Measurements from ENCODE around the gene NDUFAF8.
A peak's percentile ranks its signal among the peaks of the same experiment; 100 is the strongest.

Gene NDUFAF8

DNA sequence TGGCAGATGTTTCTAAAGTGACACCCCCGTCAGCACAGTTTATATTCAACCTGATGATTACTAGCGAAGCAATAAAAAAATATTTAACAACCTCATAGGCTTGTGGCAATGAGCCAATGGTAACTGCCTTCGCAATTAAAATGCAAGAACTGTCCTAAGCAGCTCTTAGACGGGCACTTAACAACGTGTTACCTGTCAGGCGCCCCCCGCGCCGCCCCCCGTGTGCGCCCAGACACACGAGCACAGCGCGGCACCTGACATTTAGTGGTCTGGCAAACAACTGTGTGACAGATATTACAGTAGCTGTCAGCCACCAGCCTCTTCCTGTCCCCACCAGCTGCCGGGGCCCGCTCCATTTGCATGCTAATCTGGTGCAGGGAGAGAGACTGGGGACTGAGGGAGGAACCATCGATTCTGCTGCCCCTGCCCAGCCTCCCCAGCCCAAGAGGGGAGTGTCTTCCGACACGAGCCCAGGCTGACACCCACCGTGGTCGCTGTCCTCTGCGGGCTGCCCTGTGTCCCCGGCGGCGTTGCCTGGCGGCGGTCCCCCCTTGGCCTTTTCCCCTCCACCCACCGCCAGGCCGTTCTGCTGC is 12.7 kb downstream of the NDUFAF8 start:
- no peak for FAIRE-seq
- no peak for DNase-seq (ENCODE audit: low spot score)

DNA sequence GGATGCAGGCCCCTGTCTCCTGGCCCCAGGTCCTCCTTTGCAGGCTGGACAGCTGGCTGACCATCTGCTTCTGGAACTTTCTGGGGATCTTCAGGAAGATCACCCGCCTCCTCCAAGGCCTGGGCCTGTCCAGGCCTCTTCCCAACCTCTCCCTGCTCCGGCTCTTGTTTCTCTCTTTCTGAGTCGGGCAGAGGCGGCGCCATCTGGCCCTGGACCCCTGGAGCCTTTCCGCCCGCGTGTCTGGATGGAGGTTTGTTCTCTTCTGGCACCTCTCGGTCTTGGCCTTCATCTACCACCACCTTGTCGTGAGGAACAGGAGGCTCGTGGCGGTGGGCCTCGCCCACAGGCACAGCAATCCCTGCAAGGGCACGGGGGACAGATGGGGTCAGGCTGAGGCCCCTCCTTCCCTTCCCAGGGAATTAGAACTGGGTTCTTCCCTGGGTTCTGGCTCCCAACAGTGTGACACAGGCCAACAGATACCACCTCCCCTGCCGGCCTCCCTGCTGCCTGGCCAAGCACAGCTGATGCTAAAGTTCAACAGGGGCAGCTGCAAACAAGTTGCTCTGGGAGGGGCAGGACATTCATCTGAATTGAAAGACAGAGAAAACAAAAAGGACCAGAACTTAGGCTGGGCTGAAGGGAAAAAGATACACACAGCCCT is 13.3 kb downstream of the NDUFAF8 start:
- DNase-seq (ENCODE audit: low spot score) (no peak), FAIRE-seq (no peak)

DNA sequence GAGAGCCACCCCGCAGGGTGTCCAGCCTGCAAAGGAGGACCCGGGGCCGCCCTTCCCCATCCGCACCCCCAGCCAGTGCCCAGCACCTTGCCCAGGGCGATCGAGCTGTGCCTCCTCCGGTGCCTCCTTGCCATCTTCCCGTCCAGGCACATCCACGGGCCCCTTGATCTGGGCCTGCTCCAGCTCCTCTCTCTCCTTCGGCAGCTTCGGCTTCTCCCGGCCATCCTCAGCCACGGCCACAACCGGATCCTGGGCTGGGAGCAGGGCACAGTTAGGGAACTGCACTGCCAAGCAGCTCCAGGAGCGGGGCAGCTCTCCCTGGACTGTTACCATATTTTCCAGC is 13.8 kb downstream of the NDUFAF8 start:
- FAIRE-seq = no peak
- DNase-seq (ENCODE audit: low spot score) = no peak

DNA sequence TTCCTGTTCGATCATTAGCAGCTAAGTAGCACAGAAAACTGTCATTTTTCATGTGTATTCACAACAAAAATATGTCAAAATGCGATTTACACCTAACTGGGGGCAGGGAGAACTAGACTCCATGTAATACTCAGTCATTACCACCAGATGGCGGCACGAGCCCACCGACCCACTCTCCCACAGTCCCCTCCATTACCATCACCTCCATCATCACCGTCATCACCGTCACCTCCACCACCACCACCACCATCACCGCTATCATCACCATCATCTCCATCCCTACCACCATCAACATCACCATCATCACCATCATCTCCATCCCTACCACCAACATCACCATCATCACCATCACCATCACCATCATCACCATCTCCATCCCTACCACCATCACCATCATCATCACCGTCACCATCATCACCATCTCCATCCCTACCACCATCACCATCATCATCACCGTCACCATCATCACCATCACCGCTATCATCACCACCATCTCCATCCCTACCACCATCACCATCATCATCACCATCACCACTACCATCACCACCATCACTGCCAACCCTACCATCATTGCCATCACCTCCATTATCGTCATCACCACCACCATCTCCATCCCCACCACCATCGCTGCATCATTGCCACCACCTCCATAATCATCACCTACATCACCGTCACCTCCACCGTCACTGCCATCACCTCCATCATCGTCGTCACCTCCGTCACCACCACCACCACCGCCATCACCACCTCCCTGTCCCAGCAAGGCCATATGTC is 14.4 kb downstream of the NDUFAF8 start:
- FAIRE-seq = no peak

DNA sequence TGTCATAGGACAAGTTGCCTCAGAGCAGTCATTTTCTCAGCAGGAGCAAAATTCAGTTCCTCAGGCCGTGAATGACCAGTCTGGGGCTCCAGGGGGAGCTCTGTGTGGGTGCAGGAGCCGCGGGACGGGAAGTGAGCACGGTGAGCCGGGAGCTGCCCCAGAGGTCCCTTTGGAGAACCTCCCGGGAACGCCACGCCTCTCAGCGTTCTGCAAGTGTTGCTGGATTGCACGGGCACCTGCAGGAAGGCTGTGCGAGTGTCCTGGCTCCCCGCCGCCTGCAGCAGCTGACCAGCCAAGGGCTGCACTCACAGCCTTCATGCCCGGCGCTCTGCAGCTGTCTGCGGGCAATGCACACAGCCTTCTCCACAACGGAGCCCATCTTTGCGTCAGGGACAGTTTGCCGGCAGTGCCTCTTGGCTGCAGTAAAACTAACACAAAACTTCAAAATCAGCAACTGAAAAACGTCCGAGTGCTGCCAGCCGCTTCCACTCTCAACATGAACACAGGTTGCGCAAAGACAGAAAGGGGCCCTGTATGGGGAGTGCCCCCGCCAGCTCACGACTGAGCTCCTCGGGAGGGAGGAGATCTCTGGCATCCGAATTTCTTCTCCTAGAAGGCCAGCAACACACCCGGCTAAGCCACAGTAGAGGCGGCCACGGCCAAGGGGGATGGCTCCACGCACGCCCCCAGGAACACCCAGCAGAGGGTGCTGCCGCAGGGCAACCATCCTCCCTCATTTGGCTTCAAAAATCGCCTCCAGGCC is 16.0 kb downstream of the NDUFAF8 start:
- DNase-seq (ENCODE audit: low spot score) = no peak
- no peak for FAIRE-seq

More for the DNA sequence above, 14.4 kb downstream of the NDUFAF8 start:
- DNase-seq (ENCODE audit: low spot score) = peak; percentile 10

DNA sequence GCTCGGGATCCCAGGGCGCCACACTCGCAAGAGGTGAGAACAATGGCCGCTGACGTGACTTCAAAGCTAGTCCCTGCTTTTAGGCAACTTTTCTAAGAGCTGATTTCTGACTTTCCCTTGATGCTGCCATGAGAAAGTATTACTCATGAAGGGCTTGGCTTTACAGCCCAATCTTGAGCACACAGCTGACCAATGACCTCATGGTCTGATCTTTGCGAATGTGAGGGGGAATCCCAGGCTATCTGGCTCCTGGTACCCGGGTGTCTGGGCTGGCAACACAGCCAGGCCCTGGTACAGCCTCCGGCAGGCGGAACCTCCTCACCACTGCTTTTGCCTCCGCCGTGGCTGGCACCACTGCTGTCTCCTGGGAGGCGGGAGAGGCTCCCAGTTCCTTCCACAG is 17.5 kb downstream of the NDUFAF8 start:
- FAIRE-seq = peak; percentile 78
- DNase-seq (ENCODE audit: low spot score) = peak; percentile 76

DNA sequence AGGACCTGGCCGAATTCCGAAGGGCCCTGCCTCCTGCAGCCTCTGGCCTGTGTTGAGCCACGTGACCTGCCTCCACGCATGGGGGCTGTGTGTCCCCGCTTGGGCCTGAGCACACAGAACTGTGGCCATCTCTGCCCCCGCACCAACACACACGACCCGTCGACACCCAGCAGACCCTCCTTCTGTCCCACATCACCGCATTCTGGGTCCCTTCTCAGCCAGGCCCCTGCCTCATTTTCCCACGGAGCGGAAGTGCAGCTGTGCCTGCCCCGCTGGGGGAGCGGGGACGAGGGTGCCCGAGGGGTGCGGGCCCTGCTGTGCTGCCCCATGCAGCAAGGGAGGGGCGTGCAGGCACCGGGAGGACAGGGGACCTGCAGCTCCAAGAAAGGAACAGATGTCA is 18.4 kb downstream of the NDUFAF8 start:
- DNase-seq (ENCODE audit: low spot score) (no peak), FAIRE-seq (no peak)

DNA sequence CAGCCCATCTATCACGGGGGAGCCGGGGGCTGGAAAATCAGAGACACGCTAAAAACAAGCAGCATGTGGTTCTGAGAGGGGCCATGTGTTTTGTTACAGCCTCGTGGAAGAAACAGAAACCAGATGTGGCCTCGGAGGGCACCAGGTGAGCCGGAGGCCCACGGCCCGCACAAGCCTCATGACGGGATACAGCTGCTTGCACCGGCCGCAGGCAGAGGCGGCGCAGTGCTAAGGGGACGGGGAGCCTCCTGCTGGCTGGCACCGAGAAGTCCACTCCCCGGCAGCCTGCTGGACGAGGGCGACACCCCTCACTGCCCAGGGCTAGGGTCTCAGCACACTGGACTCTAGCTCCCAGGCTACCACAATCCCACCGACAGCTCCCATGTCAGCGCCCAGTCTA is 19.2 kb downstream of the NDUFAF8 start:
- FAIRE-seq (no peak), DNase-seq (ENCODE audit: low spot score) (no peak)

DNA sequence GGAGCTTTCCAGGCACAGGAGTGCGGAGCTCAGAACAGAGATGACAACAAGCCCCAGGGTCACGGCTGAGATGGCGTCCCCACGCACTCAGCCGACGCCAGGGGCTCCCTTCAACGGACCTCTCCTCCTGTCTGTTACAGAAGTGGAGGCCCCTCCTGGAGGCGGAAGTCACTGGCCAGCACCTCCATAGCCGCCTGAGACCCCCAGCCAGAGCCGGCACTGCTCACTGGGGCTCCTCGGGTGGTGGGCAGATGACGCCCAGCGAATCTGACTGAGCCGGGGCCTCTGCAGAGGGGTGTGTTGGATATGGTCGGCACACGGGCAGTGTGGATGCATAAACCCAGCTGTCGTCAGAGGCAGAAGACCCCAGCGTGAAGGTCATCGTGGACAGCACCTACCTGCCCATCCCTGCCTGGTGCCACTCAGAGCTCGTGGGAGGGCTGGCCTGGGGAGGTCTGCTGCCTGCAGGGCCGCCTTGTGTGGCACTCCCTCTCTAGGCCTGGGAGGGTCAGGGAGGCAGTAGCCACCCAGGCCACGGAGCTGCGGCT is 20.0 kb downstream of the NDUFAF8 start:
- FAIRE-seq = no peak

DNA sequence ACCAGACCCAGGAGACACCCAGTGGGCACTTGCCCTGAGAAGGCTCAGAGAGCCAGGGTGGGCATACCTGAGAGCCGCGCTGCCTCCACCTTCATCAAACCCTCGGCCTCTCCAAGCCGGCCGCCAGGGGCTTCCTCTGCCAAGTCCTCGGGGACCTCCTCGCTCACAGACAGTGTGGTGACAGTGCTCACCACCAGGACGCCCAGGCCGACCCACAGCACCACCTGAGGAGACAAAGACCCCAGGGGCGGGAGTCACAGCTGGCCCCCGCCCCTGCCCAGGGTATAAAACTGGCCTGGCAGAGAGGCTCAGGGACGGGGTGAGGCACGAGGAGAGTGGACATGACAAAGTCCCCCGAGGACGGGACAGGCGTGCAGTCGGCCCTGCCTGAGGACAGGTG is 21.1 kb downstream of the NDUFAF8 start:
- FAIRE-seq (no peak), DNase-seq (ENCODE audit: low spot score) (no peak)

More for the DNA sequence above, 20.0 kb downstream of the NDUFAF8 start:
- no peak for DNase-seq (ENCODE audit: low spot score)

DNA sequence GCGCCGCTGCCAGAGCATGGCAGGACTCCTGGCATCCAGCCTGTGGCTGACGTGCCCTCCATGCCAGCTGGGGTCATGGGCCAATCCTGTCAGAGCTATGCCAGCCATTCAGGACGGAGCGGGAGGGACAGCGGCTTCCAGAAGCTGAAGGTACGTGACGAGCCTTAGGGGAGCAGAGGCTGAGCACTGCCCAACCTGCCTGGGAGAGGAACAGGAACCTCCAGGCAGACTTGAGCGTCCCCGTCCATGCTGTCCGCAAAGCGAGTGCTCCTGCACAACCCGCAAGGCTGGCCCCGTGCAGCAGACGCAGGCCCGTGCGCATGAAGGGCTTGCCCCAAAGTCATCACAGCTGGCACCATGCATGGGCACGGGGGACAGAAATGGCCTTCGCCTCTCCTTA is 21.5 kb downstream of the NDUFAF8 start:
- no peak for DNase-seq (ENCODE audit: low spot score)
- FAIRE-seq = no peak

DNA sequence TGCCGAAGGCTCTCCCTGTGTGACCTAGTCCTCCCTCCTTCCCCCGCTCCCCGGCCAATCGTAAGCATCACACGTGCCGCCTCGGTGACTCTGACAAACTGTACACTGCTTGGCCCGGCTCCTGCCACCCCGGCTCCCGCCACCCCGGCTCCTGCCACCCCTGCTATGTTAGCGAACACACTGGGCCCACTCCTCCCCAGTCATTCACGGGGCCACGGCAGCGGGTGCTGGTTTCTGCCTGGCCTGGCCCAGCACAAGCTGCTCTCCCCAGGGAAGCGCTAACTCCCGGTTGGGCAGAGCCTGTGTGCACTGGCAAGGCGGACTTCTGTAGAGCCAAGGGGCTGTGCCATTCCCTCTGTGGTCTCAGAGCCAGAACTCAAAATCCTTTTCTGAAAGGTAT is 22.0 kb downstream of the NDUFAF8 start:
- DNase-seq (ENCODE audit: low spot score) = no peak
- no peak for FAIRE-seq

DNA sequence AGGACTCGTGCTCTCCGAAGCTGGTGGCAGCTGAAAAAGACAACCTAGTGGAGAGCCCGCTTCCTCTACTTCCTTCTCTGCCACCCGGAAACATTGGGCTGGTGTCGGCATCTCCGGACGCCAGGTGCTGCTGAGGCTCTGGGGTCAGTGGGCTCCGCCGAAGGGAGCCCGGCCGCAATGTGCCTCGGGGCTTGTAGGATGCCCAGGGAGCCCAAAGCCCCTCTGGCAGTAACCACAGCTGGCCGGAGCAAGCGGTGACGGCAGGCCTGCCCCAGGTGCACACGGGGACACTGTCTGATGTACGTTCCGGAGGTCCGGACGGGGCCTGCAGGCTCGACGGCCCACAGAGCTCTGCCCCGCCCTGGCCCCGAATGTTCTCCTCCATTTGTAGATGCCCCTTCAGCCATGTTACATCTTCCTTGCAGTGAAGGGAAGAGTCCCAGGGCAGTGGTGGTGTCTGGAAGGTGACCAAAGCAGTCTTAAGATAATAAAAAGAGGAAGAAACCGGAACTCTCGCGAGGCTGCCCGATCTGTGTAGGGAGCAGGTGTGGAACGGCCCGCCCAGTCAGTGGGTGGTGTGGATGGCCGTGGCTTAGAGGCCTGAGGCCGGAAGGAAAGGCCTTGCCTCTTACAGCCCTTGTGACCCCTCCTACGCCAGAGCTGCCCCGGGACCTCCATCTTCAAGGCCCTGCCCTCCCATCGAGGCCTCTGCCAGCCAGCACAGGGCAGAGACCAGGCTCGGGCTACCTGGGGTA is 22.6 kb downstream of the NDUFAF8 start:
- no peak for FAIRE-seq
- no peak for DNase-seq (ENCODE audit: low spot score)

DNA sequence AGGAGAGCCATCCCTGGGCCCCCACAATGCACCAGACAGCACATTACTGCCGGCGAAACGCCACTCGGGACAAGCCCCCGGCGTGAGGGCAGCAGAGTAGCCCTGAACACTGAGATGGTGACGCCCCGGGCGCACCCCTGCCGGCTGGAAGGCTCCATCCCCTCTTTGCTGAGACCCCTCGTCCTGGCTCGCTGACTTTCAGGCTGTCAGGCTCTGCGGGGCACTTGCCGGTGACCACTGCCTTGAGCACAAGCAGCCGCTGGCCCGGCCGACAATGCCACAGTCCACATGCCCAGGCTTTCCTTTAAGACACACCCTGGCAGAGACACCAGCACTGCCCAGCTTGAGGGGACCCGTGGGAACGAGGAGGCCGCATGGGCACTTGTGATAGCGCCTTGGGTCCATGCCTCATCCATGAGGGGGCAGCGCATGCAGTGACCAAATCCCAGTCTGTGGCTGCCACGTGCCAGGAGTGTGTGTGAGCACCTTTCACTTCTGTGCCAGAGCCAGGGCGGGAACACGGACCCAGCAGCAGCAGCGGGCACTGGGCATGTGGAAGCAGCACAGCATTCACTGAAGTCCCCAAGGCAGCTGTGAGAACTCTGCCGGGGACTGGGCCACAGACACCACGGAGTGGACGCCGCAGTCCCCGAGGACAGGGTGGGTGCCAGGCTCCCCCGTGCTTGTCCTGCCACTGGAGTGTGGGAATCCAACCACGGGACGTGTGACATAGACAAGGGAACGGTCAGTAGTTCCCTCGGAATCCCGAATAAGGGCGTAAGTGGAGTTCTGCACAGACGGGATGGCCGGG is 24.5 kb downstream of the NDUFAF8 start:
- DNase-seq (ENCODE audit: low spot score) (no peak), FAIRE-seq (no peak)

DNA sequence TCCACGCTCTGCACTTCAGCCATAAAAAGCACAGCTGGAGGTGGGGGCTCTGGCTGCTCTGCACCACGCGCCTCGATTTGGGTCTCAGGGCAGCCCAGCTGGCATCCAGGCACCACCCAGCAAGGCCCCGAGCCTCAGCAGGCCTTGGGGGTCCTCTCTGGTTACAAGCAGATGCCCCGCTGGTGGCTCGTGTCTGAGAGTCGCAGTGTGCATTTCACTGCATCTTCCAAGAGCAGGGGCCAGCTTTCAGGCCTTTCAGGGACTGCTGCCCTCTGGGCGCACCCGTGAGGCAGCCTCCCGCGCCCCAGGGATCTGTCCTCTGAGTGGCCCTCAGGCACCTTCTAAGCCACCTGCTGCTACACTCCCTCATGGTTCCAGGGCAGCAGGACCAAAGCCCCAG is 25.5 kb downstream of the NDUFAF8 start:
- no peak for FAIRE-seq
- no peak for DNase-seq (ENCODE audit: low spot score)

DNA sequence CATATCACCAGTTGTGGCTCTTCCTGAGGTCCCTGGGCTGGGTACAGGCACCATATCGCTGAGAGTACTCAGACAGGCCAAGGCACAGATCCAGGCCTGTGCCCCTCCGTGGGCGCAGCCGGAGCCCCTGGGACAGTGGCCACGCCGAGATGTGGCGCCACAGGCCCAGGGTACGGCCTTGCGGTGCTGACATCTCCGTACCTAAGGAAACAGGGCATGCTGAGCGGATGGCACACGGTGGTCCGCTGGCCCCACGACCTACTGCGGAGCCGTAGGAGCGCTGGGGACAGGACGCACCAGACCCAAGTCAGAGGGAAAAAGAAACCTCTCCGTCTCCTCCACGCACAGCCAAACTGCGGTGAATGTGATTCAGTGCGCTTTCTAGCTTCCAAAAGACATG is 26.5 kb downstream of the NDUFAF8 start:
- FAIRE-seq (no peak), DNase-seq (ENCODE audit: low spot score) (no peak)

DNA sequence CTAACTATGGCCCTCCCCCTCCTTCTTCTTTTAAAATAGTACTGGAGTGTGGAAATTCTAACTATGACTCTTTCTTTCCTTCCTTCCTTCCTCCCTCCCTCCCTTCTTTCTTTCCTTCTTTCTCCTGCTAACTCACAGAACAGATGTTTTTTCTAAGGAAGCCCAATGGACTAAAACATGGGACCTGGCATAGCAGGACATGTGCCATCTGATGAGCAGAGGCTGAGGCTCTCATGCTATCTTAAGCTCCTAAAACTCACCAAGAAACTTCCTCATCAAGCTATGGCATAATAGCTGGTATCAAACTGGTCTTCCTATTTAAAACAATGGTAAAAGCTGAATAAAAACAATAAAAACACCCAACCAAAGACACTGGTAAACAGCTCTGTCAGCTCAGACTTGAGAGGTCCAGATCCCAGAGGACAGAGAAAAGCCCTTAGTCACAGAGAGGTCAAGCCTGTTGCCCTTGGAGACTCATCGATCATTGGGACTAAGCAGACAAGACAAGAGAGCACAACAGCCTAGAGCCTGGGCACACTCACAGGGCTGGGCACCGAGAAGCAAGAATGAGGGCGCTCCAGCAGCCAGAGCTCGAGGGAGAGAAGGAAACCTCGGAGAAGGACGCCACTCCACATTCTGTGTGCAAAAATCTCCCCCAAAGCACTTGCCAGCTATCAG is 28.4 kb downstream of the NDUFAF8 start:
- FAIRE-seq (no peak), DNase-seq (ENCODE audit: low spot score) (no peak)

DNA sequence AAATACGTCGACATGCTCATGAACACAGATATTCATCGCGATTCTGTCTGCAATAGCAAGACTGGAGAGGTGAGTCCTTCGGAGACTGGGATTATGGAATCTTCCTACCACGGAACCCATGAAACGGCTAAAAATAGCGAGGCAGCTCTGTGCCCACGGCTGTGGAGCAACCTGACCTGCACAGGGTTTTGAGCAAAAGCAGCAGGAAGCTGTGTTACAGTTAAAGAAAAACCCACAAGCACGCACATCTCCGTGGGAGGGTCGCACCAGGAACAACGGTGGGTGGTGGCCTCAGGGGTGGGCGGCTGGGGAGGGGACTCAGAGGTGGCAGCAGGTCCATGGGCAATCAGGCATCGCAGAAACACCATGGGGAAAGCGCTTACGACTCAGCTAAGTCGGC is 31.2 kb downstream of the NDUFAF8 start:
- no peak for FAIRE-seq
- DNase-seq (ENCODE audit: low spot score) = no peak

DNA sequence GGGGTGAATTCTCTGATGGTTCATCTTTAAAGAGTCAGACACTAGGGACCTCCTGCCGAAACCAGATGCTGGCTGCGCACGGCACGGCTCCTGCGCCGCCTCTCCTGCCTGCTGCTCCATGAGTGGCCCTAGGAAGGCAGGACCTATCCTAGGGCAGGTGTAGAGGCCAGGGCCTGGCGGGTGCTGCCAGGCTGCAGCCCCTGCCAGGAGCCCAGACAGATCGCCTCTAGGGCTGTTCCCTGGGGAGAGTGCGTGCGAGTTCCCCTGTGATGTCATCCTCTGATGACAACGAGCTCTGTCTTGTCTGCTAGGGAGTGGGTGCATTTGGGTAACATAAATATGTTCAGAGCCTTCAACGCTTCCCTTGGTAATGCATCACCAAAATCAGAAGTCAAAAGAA is 32.1 kb downstream of the NDUFAF8 start:
- DNase-seq (ENCODE audit: low spot score) = no peak
- no peak for FAIRE-seq

DNA sequence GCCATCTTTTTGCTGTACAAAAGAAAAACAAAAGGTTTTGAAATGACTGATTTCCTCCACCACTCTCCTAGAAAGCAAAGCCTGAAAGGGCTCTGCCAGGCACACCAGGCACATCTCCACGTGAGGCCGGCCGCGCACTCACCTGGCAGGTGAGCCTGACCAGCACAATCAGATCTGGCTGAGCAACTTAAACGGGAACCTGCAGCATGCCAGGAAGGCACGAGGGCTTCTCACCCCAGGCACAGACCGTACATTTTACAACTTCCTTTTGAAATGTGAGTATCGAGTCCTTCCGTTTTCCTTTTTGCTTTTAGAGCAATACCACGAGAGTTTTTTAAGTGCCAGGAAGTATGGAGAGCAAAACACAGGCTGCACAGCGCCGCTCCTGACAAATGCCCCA is 33.5 kb downstream of the NDUFAF8 start:
- DNase-seq (ENCODE audit: low spot score) = no peak
- no peak for FAIRE-seq
